ENCODE data around the gene ANKRD52. TPM values are rescaled to one million over a fixed set of nuclear protein-coding genes. Genes with fewer than 3 reads are reported as not detected.
"Not testable (repeated sequence)": the region's sequence is repeated elsewhere in the genome, so short reads cannot be mapped to it uniquely, and the experiment has no call there.

The ANKRD52 gene
- total RNA-seq, 4 donors from 2014 or later: 13.8 to 31.5 (median 19.6) TPM

GRCh38 chr12:56278905-56279304 is 20.7 kb upstream of the ANKRD52 start:
- peaks cover 92 to 100% (median 100%) of the 10 kb centered on the region in 4 donors for H3K36me3 ChIP-seq
- no peak for TF ChIP-seq EP300 (IDR thresholded peaks at IDR 0.05)
- WGBS: 92% methylated on average over 3 of the region's 3 CpGs
- intact Hi-C loops (cut with DNase I): no loop called here
- DNase-seq (ENCODE audit: extremely low spot score): no peak
- no peaks in the 10 kb centered on the region for H3K27me3 ChIP-seq
- H3K9me3 ChIP-seq: no peaks in the 10 kb centered on the region
- H3K4me1 ChIP-seq: no peaks in the 10 kb centered on the region
- no peak overlapping the region for H3K4me3 ChIP-seq
- H3K27ac ChIP-seq (replicated peaks in 1 of 4): no peak overlapping the region

GRCh38 chr12:56274299-56274698 is 16.1 kb upstream of the ANKRD52 start:
- TF ChIP-seq CTCF (IDR thresholded peaks at IDR 0.05) (no peak), POLR2AphosphoS5 (IDR thresholded peaks at IDR 0.05) (no peak), EP300 (IDR thresholded peaks at IDR 0.05) (no peak), POLR2A (IDR thresholded peaks at IDR 0.05; ENCODE audit: low read depth) (no peak)
- Histone ChIP-seq H3K27ac (replicated peaks in 1 of 4) (no peak overlapping the region), H3K36me3 (peaks cover 57 to 100% (median 96%) of the 10 kb centered on the region in 4 donors), H3K4me3 (no peak overlapping the region), H3K27me3 (no peaks in the 10 kb centered on the region), H3K4me1 (peaks cover 16 to 19% (median 17%) of the 10 kb centered on the region in 4 donors), H3K9me3 (no peaks in the 10 kb centered on the region)
- no peak for DNase-seq (ENCODE audit: extremely low spot score)
- WGBS: 84% methylated on average over 2 of the region's 2 CpGs
- intact Hi-C loops (cut with DNase I): no loop called here

GRCh38 chr12:56272468-56272867 is 14.3 kb upstream of the ANKRD52 start:
- DNase-seq (ENCODE audit: extremely low spot score); H3K27me3 ChIP-seq; H3K9me3 ChIP-seq; intact Hi-C loops (cut with DNase I); H3K4me3 ChIP-seq: not testable (repeated sequence)
- peaks cover 40 to 87% (median 79%) of the 10 kb centered on the region in 4 donors for H3K36me3 ChIP-seq
- H3K27ac ChIP-seq (replicated peaks in 1 of 4): peak overlapping the region in 1 of 4 donors; percentile 75
- peaks cover 21 to 28% (median 23%) of the 10 kb centered on the region in 4 donors for H3K4me1 ChIP-seq
- 77% methylated on average over 2 of the region's 2 CpGs for WGBS

GRCh38 chr12:56271031-56271430 is 12.8 kb upstream of the ANKRD52 start:
- DNase-seq (ENCODE audit: extremely low spot score): no peak
- intact Hi-C loops (cut with DNase I): no loop called here
- Histone ChIP-seq H3K27me3 (no peaks in the 10 kb centered on the region), H3K36me3 (peaks cover 32 to 72% (median 65%) of the 10 kb centered on the region in 4 donors), H3K4me1 (peaks cover 30 to 42% (median 31%) of the 10 kb centered on the region in 4 donors), H3K4me3 (no peak overlapping the region), H3K27ac (replicated peaks in 1 of 4) (peak overlapping the region; percentile 68 to 75 (median 73)), H3K9me3 (no peaks in the 10 kb centered on the region)
- WGBS: 0% methylated on average over 1 of the region's 1 CpG
- TF ChIP-seq EP300 (IDR thresholded peaks at IDR 0.05): no peak
- TF ChIP-seq POLR2A (IDR thresholded peaks at IDR 0.05; ENCODE audit: low read depth): no peak
- peak in 1 of 2 donors; percentile 48 for TF ChIP-seq POLR2AphosphoS5 (IDR thresholded peaks at IDR 0.05)
- peak; percentile 39 to 53 (median 47) for TF ChIP-seq CTCF (IDR thresholded peaks at IDR 0.05)

GRCh38 chr12:56267443-56268071 is 9.4 kb upstream of the ANKRD52 start:
- Histone ChIP-seq H3K27ac (replicated peaks in 1 of 4) (peak overlapping the region; percentile 95 to 98 (median 98)), H3K36me3 (peaks cover 0 to 38% (median 31%) of the 10 kb centered on the region in 4 donors), H3K9me3 (no peaks in the 10 kb centered on the region), H3K4me1 (peaks cover 33 to 47% (median 36%) of the 10 kb centered on the region in 4 donors), H3K27me3 (no peaks in the 10 kb centered on the region), H3K4me3 (peak overlapping the region; percentile 67 to 88 (median 78))
- intact Hi-C loops (cut with DNase I): no loop called here
- DNase-seq (ENCODE audit: extremely low spot score): no peak
- no peak for TF ChIP-seq POLR2AphosphoS5 (IDR thresholded peaks at IDR 0.05)
- 33% methylated on average over 19 of the region's 21 CpGs for WGBS

- DNase-seq (ENCODE audit: extremely low spot score): peak; percentile 98
- Histone ChIP-seq H3K27ac (replicated peaks in 1 of 4) (peak within 1 kb of the TSS; percentile 95 to 98 (median 98)), H3K36me3 (peaks cover 0 to 31% (median 24%) of the 10 kb centered on the region in 4 donors), H3K9me3 (no peaks in the 10 kb centered on the region), H3K4me1 (peaks cover 33 to 47% (median 36%) of the 10 kb centered on the region in 4 donors), H3K4me3 (peak within 1 kb of the TSS; percentile 67 to 88 (median 78)), H3K27me3 (no peaks in the 10 kb centered on the region)
- WGBS: under 1% methylated on average over 38 of the region's 68 CpGs
- intact Hi-C loops (cut with DNase I): no loop called here
- peak; percentile 91 to 96 for TF ChIP-seq POLR2AphosphoS5 (IDR thresholded peaks at IDR 0.05)
- TF ChIP-seq CTCF (IDR thresholded peaks at IDR 0.05): peak; percentile 65 to 78 (median 71)
- peak; percentile 46 for TF ChIP-seq POLR2A (IDR thresholded peaks at IDR 0.05; ENCODE audit: low read depth)
- TF ChIP-seq EP300 (IDR thresholded peaks at IDR 0.05): no peak
These were observed 8.7 kb upstream of the ANKRD52 start, which contains the start of gene COQ10A for GRCh38 chr12:56266693-56267442. COQ10A (plus strand) TSS chr12:56266942; CDS start chr12:56267119, 177 bp downstream.

- Histone ChIP-seq H3K4me3 (peak overlapping the region; percentile 67 to 88 (median 78)), H3K4me1 (peaks cover 27 to 41% (median 31%) of the 10 kb centered on the region in 4 donors), H3K27ac (replicated peaks in 1 of 4) (peak overlapping the region; percentile 95 to 98 (median 98)), H3K36me3 (peaks cover 0 to 24% (median 19%) of the 10 kb centered on the region in 4 donors)
- H3K9me3 ChIP-seq; intact Hi-C loops (cut with DNase I); H3K27me3 ChIP-seq; DNase-seq (ENCODE audit: extremely low spot score): not testable (repeated sequence)
- 56% methylated on average over 16 of the region's 16 CpGs for WGBS
These were observed 8.0 kb upstream of the ANKRD52 start for GRCh38 chr12:56266068-56266692.

- H3K9me3 ChIP-seq; H3K27me3 ChIP-seq; intact Hi-C loops (cut with DNase I); DNase-seq (ENCODE audit: extremely low spot score); H3K27ac ChIP-seq (replicated peaks in 1 of 4); H3K4me3 ChIP-seq; H3K36me3 ChIP-seq: not testable (repeated sequence)
- H3K4me1 ChIP-seq: peaks cover 22 to 33% (median 28%) of the 10 kb centered on the region in 4 donors
- WGBS: 96% methylated on average over 5 of the region's 7 CpGs
These were observed 4.8 kb upstream of the ANKRD52 start for GRCh38 chr12:56262955-56263354.

All from esophagus muscularis mucosa (tissue), 4 donors.